ENCODE results near the gene LAPTM5. TPM values are rescaled to one million over a fixed set of nuclear protein-coding genes. Genes with fewer than 3 reads are reported as not detected.

The LAPTM5 gene
- total RNA-seq, 3 donors from 2014 or later: 41.3 to 130 (median 70.1) TPM

DNA sequence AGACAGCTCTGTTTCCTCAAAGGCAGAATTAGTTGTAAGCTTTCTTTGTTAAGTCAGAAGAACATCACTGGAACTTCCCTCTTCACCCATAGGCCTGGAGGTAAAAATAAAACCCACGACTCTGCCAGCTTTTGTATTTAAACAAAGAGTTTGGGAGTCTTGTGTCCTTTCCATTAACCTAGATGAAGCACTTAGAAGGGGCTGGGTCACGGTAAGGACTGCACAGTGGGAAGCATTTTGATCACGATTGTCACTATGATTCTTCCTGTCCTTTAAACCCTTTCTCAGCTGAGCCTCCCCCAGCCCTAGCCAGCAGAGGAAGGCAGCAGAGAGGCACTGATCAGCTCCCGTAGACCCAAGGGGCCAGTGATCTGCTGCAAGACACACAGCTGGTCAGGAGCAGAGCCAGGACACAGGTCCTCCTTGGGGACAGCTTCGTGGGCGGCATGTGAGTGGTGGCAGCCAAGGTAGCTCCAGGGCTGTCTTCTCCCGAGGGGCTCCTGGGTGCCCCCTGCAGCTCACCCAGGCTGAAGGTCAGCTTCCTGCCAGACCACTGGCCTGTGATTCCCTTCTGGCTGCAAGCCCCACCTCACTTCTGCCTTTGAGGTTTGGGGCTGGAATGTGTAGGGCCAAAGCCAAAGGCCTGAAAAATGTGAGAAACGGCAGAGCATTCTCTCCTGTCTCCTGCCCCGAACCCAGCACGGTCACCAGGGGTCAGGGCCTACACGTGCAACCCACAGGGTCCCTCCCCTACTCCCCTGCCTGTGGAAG lies 4.0 kb upstream of the LAPTM5 start:
- intact Hi-C loops (cut with DNase I; ENCODE audit: low total_unique reads): no loop called here
- DNase-seq (ENCODE audit: low spot score in 2 of 2): no peak
- TF ChIP-seq, protein P1, sequence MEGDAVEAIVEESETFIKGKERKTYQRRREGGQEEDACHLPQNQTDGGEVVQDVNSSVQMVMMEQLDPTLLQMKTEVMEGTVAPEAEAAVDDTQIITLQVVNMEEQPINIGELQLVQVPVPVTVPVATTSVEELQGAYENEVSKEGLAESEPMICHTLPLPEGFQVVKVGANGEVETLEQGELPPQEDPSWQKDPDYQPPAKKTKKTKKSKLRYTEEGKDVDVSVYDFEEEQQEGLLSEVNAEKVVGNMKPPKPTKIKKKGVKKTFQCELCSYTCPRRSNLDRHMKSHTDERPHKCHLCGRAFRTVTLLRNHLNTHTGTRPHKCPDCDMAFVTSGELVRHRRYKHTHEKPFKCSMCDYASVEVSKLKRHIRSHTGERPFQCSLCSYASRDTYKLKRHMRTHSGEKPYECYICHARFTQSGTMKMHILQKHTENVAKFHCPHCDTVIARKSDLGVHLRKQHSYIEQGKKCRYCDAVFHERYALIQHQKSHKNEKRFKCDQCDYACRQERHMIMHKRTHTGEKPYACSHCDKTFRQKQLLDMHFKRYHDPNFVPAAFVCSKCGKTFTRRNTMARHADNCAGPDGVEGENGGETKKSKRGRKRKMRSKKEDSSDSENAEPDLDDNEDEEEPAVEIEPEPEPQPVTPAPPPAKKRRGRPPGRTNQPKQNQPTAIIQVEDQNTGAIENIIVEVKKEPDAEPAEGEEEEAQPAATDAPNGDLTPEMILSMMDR (IDR thresholded peaks at IDR 0.05): no peak
- TF ChIP-seq POLR2A (IDR thresholded peaks at IDR 0.05) (no peak), POLR2AphosphoS5 (IDR thresholded peaks at IDR 0.05) (no peak)

DNA sequence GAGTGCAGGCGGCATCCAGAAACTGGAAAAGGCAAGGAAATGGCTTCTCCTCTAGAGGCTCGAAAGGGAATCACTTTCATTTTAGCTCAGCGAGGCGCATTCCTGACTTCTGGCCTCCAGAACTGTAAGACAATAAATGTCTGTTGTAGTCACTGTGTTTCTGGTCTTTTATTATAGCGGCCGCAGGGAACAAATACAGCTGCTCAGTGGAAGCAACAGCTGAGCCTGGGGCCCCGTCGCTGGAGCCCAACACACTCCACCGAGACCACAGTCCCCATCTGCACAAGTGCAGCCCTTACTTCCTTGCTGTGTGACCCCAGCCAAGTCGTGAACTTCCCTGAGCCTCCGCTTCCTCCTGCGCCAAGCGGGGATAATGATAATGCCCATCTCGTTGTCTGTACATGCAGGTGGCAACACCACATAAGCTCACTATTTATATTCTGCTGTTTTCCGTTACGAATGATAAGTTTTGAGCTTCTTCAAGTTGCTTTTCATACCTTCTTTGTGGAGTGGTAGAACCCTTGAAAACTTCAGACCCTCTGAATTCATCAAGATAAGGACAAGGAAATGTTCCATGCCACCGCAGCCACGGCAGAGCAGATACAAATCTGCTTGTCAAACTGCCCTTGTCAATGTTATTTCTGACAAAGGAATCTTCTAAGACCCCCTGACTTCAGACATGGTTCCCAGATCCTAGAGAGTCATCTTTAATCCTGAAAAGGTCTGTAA lies 3.2 kb upstream of the LAPTM5 start:
- H3K27me3 ChIP-seq: no peaks in the 10 kb centered on the region
- no peak overlapping the region for H3K27ac ChIP-seq
- H3K4me3 ChIP-seq: no peak overlapping the region
- intact Hi-C loops (cut with DNase I; ENCODE audit: low total_unique reads): no loop called here
- no peak for DNase-seq (ENCODE audit: low spot score in 2 of 2)
- TF ChIP-seq, protein P1 (IDR thresholded peaks at IDR 0.05): no peak
- no peak for TF ChIP-seq POLR2AphosphoS5 (IDR thresholded peaks at IDR 0.05)
- TF ChIP-seq POLR2A (IDR thresholded peaks at IDR 0.05): no peak
- H3K36me3 ChIP-seq: no peaks in the 10 kb centered on the region
- no peaks in the 10 kb centered on the region for H3K9me3 ChIP-seq
- H3K4me1 ChIP-seq: peaks cover 5 to 9% of the 10 kb centered on the region in 2 donors

More for the DNA sequence above, 4.0 kb upstream of the LAPTM5 start:
- Histone ChIP-seq H3K36me3 (no peaks in the 10 kb centered on the region), H3K27ac (no peak overlapping the region), H3K4me1 (peaks cover 5 to 9% of the 10 kb centered on the region in 2 donors), H3K9me3 (no peaks in the 10 kb centered on the region), H3K4me3 (no peak overlapping the region), H3K27me3 (no peaks in the 10 kb centered on the region)

DNA sequence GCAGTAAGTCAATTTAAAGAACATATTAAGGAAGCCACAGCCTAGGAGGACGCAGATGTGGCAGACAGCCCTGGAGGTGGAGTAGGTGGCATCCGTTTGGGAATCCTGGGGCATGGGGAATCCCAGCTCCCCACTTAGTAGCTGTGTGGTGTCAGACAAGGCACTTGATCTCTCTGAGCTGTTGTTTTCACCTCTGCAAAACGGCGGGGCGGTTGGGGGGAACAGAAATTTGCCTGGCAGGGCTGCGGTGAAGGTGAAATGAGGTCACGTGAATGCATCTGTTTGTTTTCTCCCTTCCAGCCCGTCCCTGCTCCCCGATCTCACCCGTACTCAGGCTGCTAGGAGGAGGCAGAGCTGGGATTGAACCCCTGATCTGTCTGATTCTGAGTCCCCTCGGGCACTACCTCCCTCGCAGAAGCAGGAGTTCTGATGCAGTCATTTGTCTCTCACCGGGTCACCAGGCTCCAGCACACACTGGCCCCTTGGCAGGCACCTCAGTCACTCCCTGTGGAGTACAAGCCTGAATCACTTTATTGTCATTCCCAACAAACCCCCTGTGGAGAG lies 2.2 kb upstream of the LAPTM5 start:
- H3K27ac ChIP-seq: no peak overlapping the region
- intact Hi-C loops (cut with DNase I; ENCODE audit: low total_unique reads): no loop called here
- H3K9me3 ChIP-seq: no peaks in the 10 kb centered on the region
- no peak for DNase-seq (ENCODE audit: low spot score in 2 of 2)
- H3K36me3 ChIP-seq: no peaks in the 10 kb centered on the region
- H3K27me3 ChIP-seq: no peaks in the 10 kb centered on the region
- peaks cover 5 to 9% of the 10 kb centered on the region in 2 donors for H3K4me1 ChIP-seq
- TF ChIP-seq POLR2AphosphoS5 (IDR thresholded peaks at IDR 0.05) (no peak), POLR2A (IDR thresholded peaks at IDR 0.05) (no peak)
- TF ChIP-seq, protein P1 (IDR thresholded peaks at IDR 0.05): no peak
- H3K4me3 ChIP-seq: no peak overlapping the region

DNA sequence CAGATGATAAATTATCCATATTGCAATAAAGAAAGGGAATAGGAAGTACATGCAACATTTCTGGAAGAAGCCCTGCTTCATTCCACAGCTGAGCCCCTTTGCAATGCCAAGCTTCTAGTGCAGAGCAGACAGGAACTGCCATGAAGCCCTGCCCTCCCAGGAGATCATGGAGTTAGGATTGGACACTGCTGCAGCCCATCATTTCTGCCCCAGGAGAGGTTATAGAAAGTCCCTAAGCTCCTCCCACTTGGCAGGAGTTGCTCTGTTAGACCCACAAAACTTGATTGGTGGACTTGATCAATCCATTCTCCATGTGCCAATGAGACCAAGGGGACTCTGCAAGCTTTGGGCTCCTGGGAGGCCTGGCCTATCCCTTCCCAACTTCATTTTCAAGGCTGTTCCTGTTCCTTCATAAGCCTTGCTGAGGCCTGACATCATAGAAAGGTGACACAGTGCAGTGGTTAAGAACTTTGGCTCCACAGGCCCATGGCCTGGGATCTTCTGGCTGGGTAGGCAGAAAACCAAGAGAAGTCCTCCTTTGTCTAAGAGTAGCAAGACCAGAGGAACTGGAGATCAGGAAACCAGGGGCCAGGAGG lies 1.3 kb upstream of the LAPTM5 start:
- intact Hi-C loops (cut with DNase I; ENCODE audit: low total_unique reads): no loop called here
- Histone ChIP-seq H3K27ac (no peak overlapping the region), H3K9me3 (no peaks in the 10 kb centered on the region), H3K27me3 (no peaks in the 10 kb centered on the region), H3K4me1 (peaks cover 5 to 9% of the 10 kb centered on the region in 2 donors), H3K36me3 (no peaks in the 10 kb centered on the region), H3K4me3 (no peak overlapping the region)
- no peak for DNase-seq (ENCODE audit: low spot score in 2 of 2)
- TF ChIP-seq, protein P1 (IDR thresholded peaks at IDR 0.05): no peak
- TF ChIP-seq POLR2A (IDR thresholded peaks at IDR 0.05) (no peak), POLR2AphosphoS5 (IDR thresholded peaks at IDR 0.05) (no peak)
